Thyroid gland (tissue), 4 donors: ENCODE measurements around the gene DCDC2B. TPM values are rescaled to one million over a fixed set of nuclear protein-coding genes. Genes with fewer than 3 reads are reported as not detected.
A peak's percentile ranks its signal among the peaks of the same experiment; 100 is the strongest.

ENCODE experiments used
- DNase-seq, 2 donors: peaks; one replicate each; pipeline ENCODE4 v3.0.0-alpha.2; 2019
- H3K27ac ChIP-seq, 3 donors: fragments of 200-600 bp; sonication (generic); 1 replicate in 2 of 3; 2 replicates in 1 of 3; pipeline ENCODE4 v1.5.1; 2016 to 2019; ENCODE audit warnings: mild to moderate bottlenecking in 1 of 3, moderate library complexity in 1 of 3
- H3K27me3 ChIP-seq: fragments of 200-600 bp; sonication (generic); one replicate; pipeline ENCODE4 v1.5.1; 2019
- H3K36me3 ChIP-seq, 2 donors: fragments of 200-600 bp; sonication (generic); one replicate each; pipeline ENCODE4 v1.5.1; 2016 to 2019
- H3K4me1 ChIP-seq, 2 donors: fragments of 200-600 bp; sonication (generic); one replicate each; pipeline ENCODE4 v1.5.1; 2017 to 2019
- H3K4me3 ChIP-seq, 3 donors: fragments of 200-600 bp; sonication (generic); replicated peaks in 1 of 3; 1 replicate in 2 of 3; 2 replicates in 1 of 3; pipeline ENCODE4 v1.5.1; 2016; ENCODE audit warnings: mild to moderate bottlenecking in 1 of 3
- H3K9me3 ChIP-seq: fragments of 200-600 bp; sonication (generic); one replicate; pipeline ENCODE4 v1.5.1; 2017
- POLR2A ChIP-seq, 2 donors: fragments of 450-650 bp; IDR thresholded peaks; one replicate each; pipeline ENCODE4 v1.6.1; 2017; ENCODE audit warnings: antibody characterized with exemption in 2 of 2, mild to moderate bottlenecking in 2 of 2, moderate library complexity in 1 of 2
- WGBS, 2 donors: methylation state at CpG; one replicate each; pipeline ENCODE4 v1.1.5; 2017; 5-methylcytosine and 5-hydroxymethylcytosine counted together
- intact Hi-C: fragments of 100-400 bp; cut with DNase I; formaldehyde crosslinking; loops from one replicate; pipeline ENCODE4 v1.15.1; 2023
- total RNA-seq, 4 donors: library from RNA; depleted of rRNA; stranded (reverse); fragments of >200 nt; gene quantifications; one replicate each; pipeline ENCODE4 v1.2.3, GENCODE V29; 2016
- TF ChIP-seq, protein P1 (sequence below), 6 experiments: fragments of 200-600 bp in 3 of 6; fragments of 450-650 bp in 3 of 6; sonication (generic) in 3 of 6; IDR thresholded peaks; one replicate each; pipeline ENCODE4 v1.5.1; 2016 to 2019; ENCODE audit warnings: antibody characterized with exemption in 6 of 6, mild to moderate bottlenecking in 2 of 6, inconsistent platforms in 1 of 6, moderate library complexity in 1 of 6

DCDC2B gene
- total RNA-seq, 4 donors from 2014 or later: not detected

DNA sequence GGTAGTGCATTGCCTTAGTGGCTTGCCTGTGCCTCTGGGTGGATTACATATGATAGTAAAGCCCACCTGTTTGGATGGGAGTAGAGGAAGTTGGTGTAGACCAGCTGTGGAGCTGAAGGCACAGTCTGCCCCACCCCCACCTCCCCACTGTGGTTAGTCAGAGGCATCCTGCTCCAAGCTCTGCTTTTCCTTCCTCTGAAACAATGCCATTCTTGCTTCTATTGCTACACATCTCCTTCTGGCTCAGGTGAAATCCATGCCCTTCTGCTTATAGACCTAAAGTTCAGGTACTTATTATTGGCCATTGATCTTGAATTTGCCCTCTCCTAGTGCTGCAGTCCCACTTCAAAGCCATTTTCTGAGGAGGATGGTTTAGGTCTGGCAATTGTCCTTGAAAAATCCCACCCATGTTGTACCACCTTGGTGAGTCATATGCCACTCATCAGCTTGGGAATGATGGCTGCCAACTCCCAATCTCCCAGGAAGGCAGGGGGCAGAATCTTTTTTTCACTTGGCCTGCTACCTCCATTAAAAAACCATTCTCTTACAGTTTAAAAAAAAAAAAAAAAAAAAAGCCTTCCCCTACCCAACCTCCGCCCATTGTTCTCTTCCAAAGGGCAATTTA, 36.2 kb upstream of the DCDC2B start:
- no peak for DNase-seq
- H3K36me3 ChIP-seq: peaks cover 37 to 47% of the 10 kb centered on the region in 2 donors
- H3K9me3 ChIP-seq: no peaks in the 10 kb centered on the region
- no peaks in the 10 kb centered on the region for H3K4me1 ChIP-seq
- no peak overlapping the region for H3K4me3 ChIP-seq
- TF ChIP-seq, protein P1, sequence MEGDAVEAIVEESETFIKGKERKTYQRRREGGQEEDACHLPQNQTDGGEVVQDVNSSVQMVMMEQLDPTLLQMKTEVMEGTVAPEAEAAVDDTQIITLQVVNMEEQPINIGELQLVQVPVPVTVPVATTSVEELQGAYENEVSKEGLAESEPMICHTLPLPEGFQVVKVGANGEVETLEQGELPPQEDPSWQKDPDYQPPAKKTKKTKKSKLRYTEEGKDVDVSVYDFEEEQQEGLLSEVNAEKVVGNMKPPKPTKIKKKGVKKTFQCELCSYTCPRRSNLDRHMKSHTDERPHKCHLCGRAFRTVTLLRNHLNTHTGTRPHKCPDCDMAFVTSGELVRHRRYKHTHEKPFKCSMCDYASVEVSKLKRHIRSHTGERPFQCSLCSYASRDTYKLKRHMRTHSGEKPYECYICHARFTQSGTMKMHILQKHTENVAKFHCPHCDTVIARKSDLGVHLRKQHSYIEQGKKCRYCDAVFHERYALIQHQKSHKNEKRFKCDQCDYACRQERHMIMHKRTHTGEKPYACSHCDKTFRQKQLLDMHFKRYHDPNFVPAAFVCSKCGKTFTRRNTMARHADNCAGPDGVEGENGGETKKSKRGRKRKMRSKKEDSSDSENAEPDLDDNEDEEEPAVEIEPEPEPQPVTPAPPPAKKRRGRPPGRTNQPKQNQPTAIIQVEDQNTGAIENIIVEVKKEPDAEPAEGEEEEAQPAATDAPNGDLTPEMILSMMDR (IDR thresholded peaks at IDR 0.05): no peak
- TF ChIP-seq POLR2A (IDR thresholded peaks at IDR 0.05): no peak
- 95 to 97% methylated on average over 1 of the region's 1 CpG for WGBS, 2 donors
- H3K27ac ChIP-seq: no peak overlapping the region
- intact Hi-C loops: no loop called here
- no peaks in the 10 kb centered on the region for H3K27me3 ChIP-seq

DNA sequence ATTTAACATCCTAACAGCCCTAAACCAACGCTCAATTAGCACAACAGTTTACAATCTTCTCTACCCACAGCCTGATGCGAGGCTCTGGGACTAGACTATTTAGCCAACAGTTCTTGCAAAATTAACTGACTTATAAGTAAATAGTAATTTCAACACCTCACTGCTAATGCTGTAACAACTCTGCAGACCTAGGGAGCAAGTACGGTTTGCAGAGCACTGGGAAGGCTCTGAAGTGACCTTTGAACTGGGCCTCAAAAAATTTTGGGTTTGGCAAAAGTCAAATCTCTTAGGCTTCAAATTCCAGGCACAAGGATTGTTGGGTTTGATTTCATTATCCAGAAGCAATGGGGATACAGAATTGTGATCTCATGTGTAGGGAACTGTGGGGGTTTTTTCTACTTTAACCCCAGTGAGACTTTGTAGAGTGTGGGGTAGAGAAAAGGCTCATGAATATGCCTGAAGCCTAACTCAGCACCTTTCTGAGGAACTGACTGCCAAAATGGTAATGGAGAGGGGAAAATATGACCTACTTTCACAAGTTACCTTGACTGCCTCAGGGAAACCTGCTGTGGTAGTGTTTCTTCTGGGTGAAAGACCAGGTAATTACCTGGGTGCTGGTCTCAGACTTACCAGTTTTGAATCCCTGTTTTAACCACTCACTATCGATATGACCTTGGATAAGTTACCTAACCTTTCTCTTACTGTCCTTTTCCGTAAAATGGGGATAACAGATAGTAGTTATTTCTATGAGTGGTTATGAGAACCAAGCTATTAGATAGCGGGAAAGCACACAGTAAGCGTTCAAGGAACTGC, 30.3 kb upstream of the DCDC2B start:
- intact Hi-C loops: no loop called here
- WGBS, 2 donors: 80 to 84% methylated on average over 7 of the region's 7 CpGs
- TF ChIP-seq, protein P1 (IDR thresholded peaks at IDR 0.05): no peak
- TF ChIP-seq POLR2A (IDR thresholded peaks at IDR 0.05): no peak
- peak overlapping the region in 1 of 3 donors; percentile 49 for H3K4me3 ChIP-seq
- H3K27ac ChIP-seq: peak overlapping the region; percentile 81 to 94 (median 87)
- H3K27me3 ChIP-seq: no peaks in the 10 kb centered on the region
- H3K36me3 ChIP-seq: peaks cover 0 to 7% of the 10 kb centered on the region in 2 donors
- no peaks in the 10 kb centered on the region for H3K9me3 ChIP-seq
- H3K4me1 ChIP-seq: peaks cover 18 to 31% of the 10 kb centered on the region in 2 donors
- DNase-seq: no peak

DNA sequence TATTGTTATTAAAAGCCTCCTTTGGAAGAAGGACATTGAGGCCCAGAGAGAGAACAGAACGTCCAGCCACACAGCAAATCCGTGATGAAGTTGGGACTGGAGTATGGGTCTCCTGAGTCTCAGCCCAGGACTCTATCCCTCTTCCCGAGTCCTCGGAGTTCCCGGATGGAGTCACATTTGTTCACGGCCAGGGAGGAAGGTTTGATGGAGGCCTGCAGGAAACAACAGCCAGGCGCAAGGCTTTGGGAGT, 29.8 kb upstream of the DCDC2B start:
- DNase-seq: no peak
- Histone ChIP-seq H3K36me3 (peaks cover 2 to 7% of the 10 kb centered on the region in 2 donors), H3K27ac (peak overlapping the region; percentile 81 to 94 (median 87)), H3K27me3 (no peaks in the 10 kb centered on the region), H3K4me1 (peaks cover 18 to 33% of the 10 kb centered on the region in 2 donors), H3K9me3 (no peaks in the 10 kb centered on the region), H3K4me3 (peak overlapping the region in 1 of 3 donors; percentile 49)
- WGBS, 2 donors: 11% methylated on average over 7 of the region's 7 CpGs
- intact Hi-C loops: no loop called here
- TF ChIP-seq, protein P1 (IDR thresholded peaks at IDR 0.05): no peak
- no peak for TF ChIP-seq POLR2A (IDR thresholded peaks at IDR 0.05)

DNA sequence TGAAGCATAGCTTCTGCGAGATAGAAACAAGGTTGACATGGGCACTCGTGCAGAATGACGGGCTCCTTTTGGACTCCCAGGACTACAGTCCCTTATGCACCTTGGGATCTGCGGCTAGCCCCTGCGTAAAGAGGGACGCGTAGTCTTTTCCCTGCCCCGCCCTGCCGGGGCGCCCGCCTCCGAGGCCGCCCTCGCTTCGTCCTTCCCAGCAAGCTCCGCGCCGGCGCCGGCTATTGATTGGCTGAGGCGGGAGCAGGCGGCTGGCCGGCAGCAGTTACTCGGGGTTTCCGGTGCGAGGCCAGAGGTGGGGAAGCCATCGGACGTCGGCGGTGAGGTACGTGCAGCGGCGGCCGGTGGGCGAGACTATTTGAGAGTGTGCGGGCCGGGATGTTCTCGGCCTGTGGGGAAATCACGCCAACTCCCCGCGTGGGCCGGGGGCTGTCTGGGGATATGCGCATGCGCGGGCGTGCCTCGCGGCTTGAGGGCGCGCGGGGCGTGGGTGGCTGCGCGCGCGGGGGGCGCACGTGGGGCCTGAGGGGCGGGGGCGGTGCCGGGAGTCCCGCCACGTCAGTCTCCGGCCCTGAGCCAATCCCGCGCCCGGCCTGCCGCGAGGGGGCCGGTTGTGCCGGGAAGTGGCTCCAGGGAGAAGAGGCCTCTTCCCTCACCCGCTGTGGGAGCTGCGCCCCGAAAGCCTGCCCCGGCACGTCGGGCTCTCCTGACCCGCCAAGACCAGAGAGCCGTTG, 29.3 kb upstream of the DCDC2B start, which contains the start of gene TXLNA:
TSS of gene TXLNA (plus strand) at position 233 of the 743 bp plus-strand sequence. CDS start 671 bp downstream, outside the sequence.
- Histone ChIP-seq H3K9me3 (no peaks in the 10 kb centered on the region), H3K36me3 (peaks cover 7 to 9% of the 10 kb centered on the region in 2 donors), H3K27ac (peak within 1 kb of the TSS; percentile 81 to 94 (median 87)), H3K4me1 (peaks cover 18 to 38% of the 10 kb centered on the region in 2 donors), H3K4me3 (peak within 1 kb of the TSS; percentile 2 to 49 (median 21)), H3K27me3 (no peaks in the 10 kb centered on the region)
- DNase-seq: peak; percentile 94 to 96
- 1 to 5% methylated on average over 7 to 42 of the region's 79 CpGs for WGBS, 2 donors
- intact Hi-C loops: no loop called here
- TF ChIP-seq, protein P1 (IDR thresholded peaks at IDR 0.05): peak in 1 of 6 experiments; percentile 26
- peak in 1 of 2 donors; percentile 70 for TF ChIP-seq POLR2A (IDR thresholded peaks at IDR 0.05)
